ENCODE data around the gene TBCE.

- TF ChIP-seq EZH2 (IDR thresholded peaks at IDR 0.05) (no peak), POLR2AphosphoS5 (IDR thresholded peaks at IDR 0.05; ENCODE audit: borderline replicate concordance, low read depth, low read length) (no peak)
Observed at GRCh38 chr1:235342039-235342438, 25.2 kb upstream of the TBCE start.
